HepG2 (cell line): Measurements from ENCODE around the gene SPTBN4. TPM values are rescaled to one million over a fixed set of nuclear protein-coding genes. Genes with fewer than 3 reads are reported as not detected.

Experiments used
- ATF7-NPFF ChIP-seq: sonication (generic); formaldehyde crosslinking; IDR thresholded peaks from 2 replicates; pipeline ENCODE4 v1.8.1; 2023; ENCODE audit warnings: mild to moderate bottlenecking, low read depth, missing genetic modification reagents, moderate library complexity
- BCL6 ChIP-seq: IDR thresholded peaks from 2 replicates; pipeline ENCODE4 v1.6.1; 2016; ENCODE audit warnings: missing genetic modification reagents, missing compliant biosample characterization
- HDAC2 ChIP-seq: sonication (generic); formaldehyde crosslinking; IDR thresholded peaks from 2 replicates; pipeline ENCODE4 v1.4.0; 2020; ENCODE audit warnings: missing genetic modification reagents
- KDM5B ChIP-seq: sonication (generic); formaldehyde crosslinking; IDR thresholded peaks from 2 replicates; pipeline ENCODE4 v1.4.0; 2020; ENCODE audit warnings: missing genetic modification reagents, mild to moderate bottlenecking, borderline replicate concordance
- SAP130 ChIP-seq: IDR thresholded peaks from 2 replicates; pipeline ENCODE4 v1.6.1; 2016; ENCODE audit warnings: low read depth
- TEAD2 ChIP-seq: sonication (generic); formaldehyde crosslinking; IDR thresholded peaks from 2 replicates; pipeline ENCODE4 v1.9.0; 2021; ENCODE audit warnings: missing genetic modification reagents
- ZFAT ChIP-seq: sonication (generic); formaldehyde crosslinking; conservative IDR thresholded peaks from 2 replicates; pipeline ENCODE4 v1.8.1; 2023; ENCODE audit warnings: missing genetic modification reagents, inconsistent platforms
- ZNF264 ChIP-seq: sonication (generic); formaldehyde crosslinking; IDR thresholded peaks from 2 replicates; pipeline ENCODE4 v1.4.0; 2020; ENCODE audit warnings: missing genetic modification reagents
- ZNF431 ChIP-seq: sonication (generic); formaldehyde crosslinking; IDR thresholded peaks from 2 replicates; pipeline ENCODE4 v1.9.0; 2022; ENCODE audit warnings: missing genetic modification reagents, low read depth, mild to moderate bottlenecking, borderline replicate concordance
- polyA plus RNA-seq, 8 experiments: library from polyadenylated mRNA; depleted of rRNA in 3 of 8; stranded (reverse) in 7 of 8; unstranded in 1 of 8; fragments of >200 nt; fragmentation: Illumina TruSeq in 4 of 8; extraction: Trizol in 4 of 8; gene quantifications; 2 replicates each; pipeline versions ENCODE4 v1.2.1 to v1.2.3, GENCODE V29; 2011 to 2016; ENCODE audit warnings: low read depth in 4 of 8, missing spikeins in 1 of 8, mixed read lengths in 1 of 8; ENCODE audit not compliant: insufficient read depth in 1 of 8
- total RNA-seq, 5 experiments: library from RNA; depleted of rRNA; stranded (reverse); fragments of >200 nt; fragmentation: Illumina TruSeq; extraction: Trizol; gene quantifications; 2 replicates each; pipeline ENCODE4 v1.2.3, GENCODE V29; 2016; ENCODE audit warnings: low read depth in 1 of 5
- TF ChIP-seq, protein P1 (sequence below): sonication (generic); formaldehyde crosslinking; IDR thresholded peaks from 2 replicates; pipeline ENCODE4 v1.5.0; 2020; ENCODE audit warnings: mild to moderate bottlenecking, missing genetic modification reagents, borderline replicate concordance
- TF ChIP-seq, protein P2 (sequence below): IDR thresholded peaks from 2 replicates; pipeline ENCODE4 v1.6.1; 2016; ENCODE audit warnings: mild to moderate bottlenecking
- TF ChIP-seq, protein P3 (sequence below), 2 experiments: IDR thresholded peaks; 2 replicates each; pipeline ENCODE4 v1.6.1; 2011 to 2012; ENCODE audit warnings: low read length in 2 of 2, borderline replicate concordance in 1 of 2, low read depth in 1 of 2, mild to moderate bottlenecking in 1 of 2, moderate library complexity in 1 of 2

SPTBN4 gene
- total and polyA plus RNA-seq, 2 of the 13 experiments (the other 11 are each of a cell fraction or from before 2014, with no cell fraction given): 0.11 TPM

DNA sequence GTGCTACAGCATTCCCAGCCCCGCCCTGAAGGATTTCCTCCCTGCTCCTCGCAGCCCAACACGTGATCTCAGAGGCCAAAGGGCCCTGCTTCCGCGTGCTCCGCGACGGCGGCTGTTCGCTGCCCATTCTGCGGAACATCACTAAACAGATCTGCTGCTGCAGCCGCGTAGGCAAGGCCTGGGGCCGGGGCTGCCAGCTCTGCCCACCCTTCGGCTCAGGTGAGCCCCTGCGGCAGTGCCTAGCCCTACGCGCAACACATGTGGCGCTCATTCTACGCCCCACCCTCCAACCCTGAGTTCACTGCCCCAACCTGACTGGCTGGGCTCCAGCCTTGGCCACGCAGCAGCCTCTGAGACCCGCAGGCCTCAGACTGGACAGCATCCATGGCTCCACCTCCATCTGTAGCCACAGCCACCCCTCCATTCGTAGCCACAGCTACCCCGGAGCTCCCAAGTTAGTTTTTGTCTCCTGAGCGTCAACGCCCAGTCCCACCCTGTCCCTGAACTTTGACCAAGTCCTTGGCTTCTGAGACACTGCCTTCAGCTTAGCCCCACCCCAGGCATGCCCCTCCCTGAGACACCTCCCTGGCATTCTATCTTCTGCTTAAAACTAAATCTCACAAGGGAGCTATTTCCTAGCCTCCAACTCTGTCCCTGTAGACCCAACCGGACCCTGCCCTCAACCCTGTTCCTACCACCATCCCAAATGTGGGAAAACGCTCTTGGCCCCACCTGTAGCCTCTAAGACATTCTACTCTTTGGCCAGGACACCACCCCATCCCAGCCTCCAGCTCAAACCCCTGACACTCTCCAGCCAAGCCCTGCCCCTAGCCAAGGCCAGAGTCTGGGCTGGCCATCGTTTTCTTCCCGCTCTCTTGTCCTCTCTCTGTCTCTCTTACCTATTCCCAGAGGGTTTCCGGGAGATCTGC is 140.8 kb downstream of the SPTBN4 start (continued):
- no peak for TF ChIP-seq ZFAT (CRISPR knock-in tag)
- TF ChIP-seq TEAD2: no peak
- peak; percentile 53; the same call in 1 of the 2 replicates for TF ChIP-seq KDM5B (CRISPR knock-in tag)
- TF ChIP-seq, protein P1, sequence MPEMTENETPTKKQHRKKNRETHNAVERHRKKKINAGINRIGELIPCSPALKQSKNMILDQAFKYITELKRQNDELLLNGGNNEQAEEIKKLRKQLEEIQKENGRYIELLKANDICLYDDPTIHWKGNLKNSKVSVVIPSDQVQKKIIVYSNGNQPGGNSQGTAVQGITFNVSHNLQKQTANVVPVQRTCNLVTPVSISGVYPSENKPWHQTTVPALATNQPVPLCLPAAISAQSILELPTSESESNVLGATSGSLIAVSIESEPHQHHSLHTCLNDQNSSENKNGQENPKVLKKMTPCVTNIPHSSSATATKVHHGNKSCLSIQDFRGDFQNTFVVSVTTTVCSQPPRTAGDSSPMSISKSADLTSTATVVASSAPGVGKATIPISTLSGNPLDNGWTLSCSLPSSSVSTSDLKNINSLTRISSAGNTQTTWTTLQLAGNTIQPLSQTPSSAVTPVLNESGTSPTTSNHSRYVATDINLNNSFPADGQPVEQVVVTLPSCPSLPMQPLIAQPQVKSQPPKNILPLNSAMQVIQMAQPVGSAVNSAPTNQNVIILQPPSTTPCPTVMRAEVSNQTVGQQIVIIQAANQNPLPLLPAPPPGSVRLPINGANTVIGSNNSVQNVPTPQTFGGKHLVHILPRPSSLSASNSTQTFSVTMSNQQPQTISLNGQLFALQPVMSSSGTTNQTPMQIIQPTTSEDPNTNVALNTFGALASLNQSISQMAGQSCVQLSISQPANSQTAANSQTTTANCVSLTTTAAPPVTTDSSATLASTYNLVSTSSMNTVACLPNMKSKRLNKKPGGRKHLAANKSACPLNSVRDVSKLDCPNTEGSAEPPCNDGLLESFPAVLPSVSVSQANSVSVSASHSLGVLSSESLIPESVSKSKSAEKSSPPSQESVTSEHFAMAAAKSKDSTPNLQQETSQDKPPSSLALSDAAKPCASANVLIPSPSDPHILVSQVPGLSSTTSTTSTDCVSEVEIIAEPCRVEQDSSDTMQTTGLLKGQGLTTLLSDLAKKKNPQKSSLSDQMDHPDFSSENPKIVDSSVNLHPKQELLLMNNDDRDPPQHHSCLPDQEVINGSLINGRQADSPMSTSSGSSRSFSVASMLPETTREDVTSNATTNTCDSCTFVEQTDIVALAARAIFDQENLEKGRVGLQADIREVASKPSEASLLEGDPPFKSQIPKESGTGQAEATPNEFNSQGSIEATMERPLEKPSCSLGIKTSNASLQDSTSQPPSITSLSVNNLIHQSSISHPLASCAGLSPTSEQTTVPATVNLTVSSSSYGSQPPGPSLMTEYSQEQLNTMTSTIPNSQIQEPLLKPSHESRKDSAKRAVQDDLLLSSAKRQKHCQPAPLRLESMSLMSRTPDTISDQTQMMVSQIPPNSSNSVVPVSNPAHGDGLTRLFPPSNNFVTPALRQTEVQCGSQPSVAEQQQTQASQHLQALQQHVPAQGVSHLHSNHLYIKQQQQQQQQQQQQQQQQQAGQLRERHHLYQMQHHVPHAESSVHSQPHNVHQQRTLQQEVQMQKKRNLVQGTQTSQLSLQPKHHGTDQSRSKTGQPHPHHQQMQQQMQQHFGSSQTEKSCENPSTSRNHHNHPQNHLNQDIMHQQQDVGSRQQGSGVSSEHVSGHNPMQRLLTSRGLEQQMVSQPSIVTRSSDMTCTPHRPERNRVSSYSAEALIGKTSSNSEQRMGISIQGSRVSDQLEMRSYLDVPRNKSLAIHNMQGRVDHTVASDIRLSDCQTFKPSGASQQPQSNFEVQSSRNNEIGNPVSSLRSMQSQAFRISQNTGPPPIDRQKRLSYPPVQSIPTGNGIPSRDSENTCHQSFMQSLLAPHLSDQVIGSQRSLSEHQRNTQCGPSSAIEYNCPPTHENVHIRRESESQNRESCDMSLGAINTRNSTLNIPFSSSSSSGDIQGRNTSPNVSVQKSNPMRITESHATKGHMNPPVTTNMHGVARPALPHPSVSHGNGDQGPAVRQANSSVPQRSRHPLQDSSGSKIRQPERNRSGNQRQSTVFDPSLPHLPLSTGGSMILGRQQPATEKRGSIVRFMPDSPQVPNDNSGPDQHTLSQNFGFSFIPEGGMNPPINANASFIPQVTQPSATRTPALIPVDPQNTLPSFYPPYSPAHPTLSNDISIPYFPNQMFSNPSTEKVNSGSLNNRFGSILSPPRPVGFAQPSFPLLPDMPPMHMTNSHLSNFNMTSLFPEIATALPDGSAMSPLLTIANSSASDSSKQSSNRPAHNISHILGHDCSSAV (CRISPR knock-in tag): no peak
- no peak for TF ChIP-seq ZNF264
- TF ChIP-seq, protein P2, sequence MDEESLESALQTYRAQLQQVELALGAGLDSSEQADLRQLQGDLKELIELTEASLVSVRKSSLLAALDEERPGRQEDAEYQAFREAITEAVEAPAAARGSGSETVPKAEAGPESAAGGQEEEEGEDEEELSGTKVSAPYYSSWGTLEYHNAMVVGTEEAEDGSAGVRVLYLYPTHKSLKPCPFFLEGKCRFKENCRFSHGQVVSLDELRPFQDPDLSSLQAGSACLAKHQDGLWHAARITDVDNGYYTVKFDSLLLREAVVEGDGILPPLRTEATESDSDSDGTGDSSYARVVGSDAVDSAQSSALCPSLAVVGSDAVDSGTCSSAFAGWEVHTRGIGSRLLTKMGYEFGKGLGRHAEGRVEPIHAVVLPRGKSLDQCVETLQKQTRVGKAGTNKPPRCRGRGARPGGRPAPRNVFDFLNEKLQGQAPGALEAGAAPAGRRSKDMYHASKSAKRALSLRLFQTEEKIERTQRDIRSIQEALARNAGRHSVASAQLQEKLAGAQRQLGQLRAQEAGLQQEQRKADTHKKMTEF (CRISPR knock-in tag): 0 out of 2 replicates have a peak, but pooled peaks have one; percentile 25
- peak; percentile 57; the same call in 1 of the 2 replicates for TF ChIP-seq ATF7-NPFF (CRISPR knock-in tag)
- 0 out of 2 replicates have a peak, but pooled peaks have one; percentile 52 for TF ChIP-seq ZNF431
- 0 out of 2 replicates have a peak, but pooled peaks have one; percentile 30 for TF ChIP-seq HDAC2 (CRISPR knock-in tag)
- TF ChIP-seq, protein P3, sequence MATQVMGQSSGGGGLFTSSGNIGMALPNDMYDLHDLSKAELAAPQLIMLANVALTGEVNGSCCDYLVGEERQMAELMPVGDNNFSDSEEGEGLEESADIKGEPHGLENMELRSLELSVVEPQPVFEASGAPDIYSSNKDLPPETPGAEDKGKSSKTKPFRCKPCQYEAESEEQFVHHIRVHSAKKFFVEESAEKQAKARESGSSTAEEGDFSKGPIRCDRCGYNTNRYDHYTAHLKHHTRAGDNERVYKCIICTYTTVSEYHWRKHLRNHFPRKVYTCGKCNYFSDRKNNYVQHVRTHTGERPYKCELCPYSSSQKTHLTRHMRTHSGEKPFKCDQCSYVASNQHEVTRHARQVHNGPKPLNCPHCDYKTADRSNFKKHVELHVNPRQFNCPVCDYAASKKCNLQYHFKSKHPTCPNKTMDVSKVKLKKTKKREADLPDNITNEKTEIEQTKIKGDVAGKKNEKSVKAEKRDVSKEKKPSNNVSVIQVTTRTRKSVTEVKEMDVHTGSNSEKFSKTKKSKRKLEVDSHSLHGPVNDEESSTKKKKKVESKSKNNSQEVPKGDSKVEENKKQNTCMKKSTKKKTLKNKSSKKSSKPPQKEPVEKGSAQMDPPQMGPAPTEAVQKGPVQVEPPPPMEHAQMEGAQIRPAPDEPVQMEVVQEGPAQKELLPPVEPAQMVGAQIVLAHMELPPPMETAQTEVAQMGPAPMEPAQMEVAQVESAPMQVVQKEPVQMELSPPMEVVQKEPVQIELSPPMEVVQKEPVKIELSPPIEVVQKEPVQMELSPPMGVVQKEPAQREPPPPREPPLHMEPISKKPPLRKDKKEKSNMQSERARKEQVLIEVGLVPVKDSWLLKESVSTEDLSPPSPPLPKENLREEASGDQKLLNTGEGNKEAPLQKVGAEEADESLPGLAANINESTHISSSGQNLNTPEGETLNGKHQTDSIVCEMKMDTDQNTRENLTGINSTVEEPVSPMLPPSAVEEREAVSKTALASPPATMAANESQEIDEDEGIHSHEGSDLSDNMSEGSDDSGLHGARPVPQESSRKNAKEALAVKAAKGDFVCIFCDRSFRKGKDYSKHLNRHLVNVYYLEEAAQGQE (IDR thresholded peaks at IDR 0.05; ENCODE audit: borderline replicate concordance in 1 of 2, low read depth in 1 of 2, low read length in 2 of 2): no peak
- peak; percentile 37; the same call in 1 of the 2 replicates for TF ChIP-seq BCL6 (CRISPR knock-in tag)
- TF ChIP-seq SAP130: 0 out of 2 replicates have a peak, but pooled peaks have one; percentile 20
